HG03159 (cell line): ENCODE data around the gene GET3.
"Not testable (repeated sequence)": the region's sequence is repeated elsewhere in the genome, so short reads cannot be mapped to it uniquely, and the experiment has no call there.

Experiments used
- ATAC-seq: cut with Tn5 transposase; IDR thresholded peaks from one replicate; pipeline ENCODE4 v1.9.1; 2021; ENCODE audit warnings: mild to moderate bottlenecking, moderate library complexity; ENCODE audit not compliant: unreplicated experiment

The GET3 gene

GRCh38 chr19:12715102-12715501 lies 22.2 kb upstream of the GET3 start:
- no peak for ATAC-seq

GRCh38 chr19:12715929-12716328 lies 21.4 kb upstream of the GET3 start:
- ATAC-seq = no peak

GRCh38 chr19:12720296-12720695 lies 17.0 kb upstream of the GET3 start:
- no peak for ATAC-seq

- no peak for ATAC-seq
Observed at GRCh38 chr19:12720851-12721655, 16.2 kb upstream of the GET3 start.

GRCh38 chr19:12721656-12722565 lies 15.4 kb upstream of the GET3 start:
- ATAC-seq = peak; percentile 29

- ATAC-seq = peak; percentile 81
Observed at GRCh38 chr19:12722566-12723380, 14.5 kb upstream of the GET3 start.

GRCh38 chr19:12723381-12723640 lies 14.0 kb upstream of the GET3 start:
- no peak for ATAC-seq

- no peak for ATAC-seq
Observed at GRCh38 chr19:12723641-12724426, 13.5 kb upstream of the GET3 start, which contains the start of gene TNPO2. Gene TNPO2, minus strand, starts transcription at chr19:12723932. Its CDS starts 2,955 bp downstream, at chr19:12720977.

GRCh38 chr19:12725612-12726011 lies 11.7 kb upstream of the GET3 start:
- not testable (repeated sequence) for ATAC-seq

- ATAC-seq = no peak
Observed at GRCh38 chr19:12726988-12727316, 10.3 kb upstream of the GET3 start.

GRCh38 chr19:12727745-12728433 lies 9.4 kb upstream of the GET3 start:
- no peak for ATAC-seq

GRCh38 chr19:12730064-12730463 lies 7.2 kb upstream of the GET3 start:
- no peak for ATAC-seq

- ATAC-seq = no peak
Observed at GRCh38 chr19:12731337-12731736, 6.0 kb upstream of the GET3 start.

- no peak for ATAC-seq
Observed at GRCh38 chr19:12733369-12734214, 3.7 kb upstream of the GET3 start.

- no peak for ATAC-seq
Observed at GRCh38 chr19:12737835-12738351, 596 bp downstream of the GET3 start.

GRCh38 chr19:12745166-12745897 lies 8.0 kb downstream of the GET3 start:
- no peak for ATAC-seq

GRCh38 chr19:12748489-12748888 lies 11.2 kb downstream of the GET3 start:
- no peak for ATAC-seq

- no peak for ATAC-seq
Observed at GRCh38 chr19:12749938-12750521, 12.7 kb downstream of the GET3 start.
